ENCODE data around the gene CDK15.

CDK15 gene

GRCh38 chr2:201919308-201919634 lies 112.9 kb downstream of the CDK15 start:
- TF ChIP-seq, protein P1, sequence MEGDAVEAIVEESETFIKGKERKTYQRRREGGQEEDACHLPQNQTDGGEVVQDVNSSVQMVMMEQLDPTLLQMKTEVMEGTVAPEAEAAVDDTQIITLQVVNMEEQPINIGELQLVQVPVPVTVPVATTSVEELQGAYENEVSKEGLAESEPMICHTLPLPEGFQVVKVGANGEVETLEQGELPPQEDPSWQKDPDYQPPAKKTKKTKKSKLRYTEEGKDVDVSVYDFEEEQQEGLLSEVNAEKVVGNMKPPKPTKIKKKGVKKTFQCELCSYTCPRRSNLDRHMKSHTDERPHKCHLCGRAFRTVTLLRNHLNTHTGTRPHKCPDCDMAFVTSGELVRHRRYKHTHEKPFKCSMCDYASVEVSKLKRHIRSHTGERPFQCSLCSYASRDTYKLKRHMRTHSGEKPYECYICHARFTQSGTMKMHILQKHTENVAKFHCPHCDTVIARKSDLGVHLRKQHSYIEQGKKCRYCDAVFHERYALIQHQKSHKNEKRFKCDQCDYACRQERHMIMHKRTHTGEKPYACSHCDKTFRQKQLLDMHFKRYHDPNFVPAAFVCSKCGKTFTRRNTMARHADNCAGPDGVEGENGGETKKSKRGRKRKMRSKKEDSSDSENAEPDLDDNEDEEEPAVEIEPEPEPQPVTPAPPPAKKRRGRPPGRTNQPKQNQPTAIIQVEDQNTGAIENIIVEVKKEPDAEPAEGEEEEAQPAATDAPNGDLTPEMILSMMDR (IDR thresholded peaks at IDR 0.05; ENCODE audit: low read depth, low read length, missing control alignments): no peak
- no peak for DNase-seq (ENCODE audit: low read depth)
- in situ Hi-C loops (cut with HindIII; ENCODE audit: low sequenced_read_pairs): no loop called here
- H3K4me3 ChIP-seq (ENCODE audit: low read depth, low read length): no peak overlapping the region

DNA sequence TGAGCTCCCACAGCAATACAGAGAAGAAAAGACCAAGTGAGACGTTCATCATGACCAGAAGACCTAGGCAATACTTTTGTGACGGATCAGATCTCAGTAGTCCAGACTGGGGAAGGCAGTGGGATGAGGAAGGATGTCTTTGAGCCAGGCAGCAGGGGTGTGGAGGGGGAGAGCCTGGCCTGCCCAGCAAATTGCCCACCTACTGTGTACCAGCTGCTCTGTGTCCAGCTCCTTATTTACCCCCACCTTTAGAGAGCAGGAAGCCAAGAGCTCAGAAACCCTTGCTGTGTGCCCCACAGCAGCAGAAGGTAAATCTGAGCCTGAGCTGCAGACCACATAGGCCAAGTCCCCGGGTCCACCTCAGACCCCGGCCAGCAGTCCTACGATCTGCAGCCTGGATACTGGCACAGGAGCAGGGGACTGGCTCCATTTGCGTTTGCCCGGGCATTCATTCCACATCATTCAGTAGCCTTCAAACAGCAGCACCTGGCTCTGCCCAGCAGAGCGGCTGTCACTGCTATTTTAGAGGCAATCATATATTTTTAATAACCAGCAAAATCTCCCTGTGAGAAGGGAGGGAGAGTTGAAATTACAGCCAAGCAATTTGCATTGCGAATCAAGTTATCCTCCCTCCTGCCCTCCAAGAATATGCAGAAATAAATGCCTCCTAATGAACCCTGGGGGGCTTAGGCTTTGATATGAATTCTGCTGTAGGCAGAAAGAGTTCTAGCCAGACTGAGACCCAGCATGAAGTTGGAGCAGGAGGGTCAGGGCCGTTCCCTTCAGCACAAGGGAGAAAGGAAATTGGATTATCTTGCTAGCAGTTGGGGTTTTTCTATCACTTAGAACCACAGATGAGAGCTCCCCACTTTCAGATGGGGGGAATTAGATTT lies 117.3 kb downstream of the CDK15 start:
- no peak overlapping the region for H3K4me3 ChIP-seq (ENCODE audit: low read depth, low read length)
- DNase-seq (ENCODE audit: low read depth): no peak
- in situ Hi-C loops (cut with HindIII; ENCODE audit: low sequenced_read_pairs): no loop called here
- TF ChIP-seq, protein P1 (IDR thresholded peaks at IDR 0.05; ENCODE audit: low read depth, low read length, missing control alignments): no peak

- in situ Hi-C loops (cut with HindIII; ENCODE audit: low sequenced_read_pairs): no loop called here
- no peak for DNase-seq (ENCODE audit: low read depth)
Observed at GRCh38 chr2:201924453-201924852, 118.1 kb downstream of the CDK15 start.

DNA sequence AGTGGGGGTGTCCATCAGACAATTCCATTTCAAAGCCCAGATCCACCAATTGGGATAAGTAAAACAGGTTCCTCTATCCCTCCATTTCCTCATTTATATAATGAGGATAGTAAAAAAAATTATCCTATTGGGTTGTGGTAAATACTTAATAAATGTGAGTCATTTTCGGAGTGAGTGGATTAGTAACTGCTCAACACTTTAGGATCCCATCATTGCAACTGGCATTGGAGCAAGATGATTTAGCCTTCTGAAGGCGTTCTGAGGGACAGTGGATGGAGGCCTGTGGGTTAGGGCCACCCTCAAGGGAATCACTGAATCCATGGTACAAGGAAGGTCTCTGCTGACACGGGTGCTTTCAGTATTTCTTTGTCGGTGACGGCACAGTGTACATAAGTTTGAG lies 118.7 kb downstream of the CDK15 start:
- in situ Hi-C loops (cut with HindIII; ENCODE audit: low sequenced_read_pairs): no loop called here

More at GRCh38 chr2:201924453-201924852, 118.1 kb downstream of the CDK15 start:
- no peak overlapping the region for H3K4me3 ChIP-seq (ENCODE audit: low read depth, low read length)
- TF ChIP-seq, protein P1 (IDR thresholded peaks at IDR 0.05; ENCODE audit: low read depth, low read length, missing control alignments): no peak

DNA sequence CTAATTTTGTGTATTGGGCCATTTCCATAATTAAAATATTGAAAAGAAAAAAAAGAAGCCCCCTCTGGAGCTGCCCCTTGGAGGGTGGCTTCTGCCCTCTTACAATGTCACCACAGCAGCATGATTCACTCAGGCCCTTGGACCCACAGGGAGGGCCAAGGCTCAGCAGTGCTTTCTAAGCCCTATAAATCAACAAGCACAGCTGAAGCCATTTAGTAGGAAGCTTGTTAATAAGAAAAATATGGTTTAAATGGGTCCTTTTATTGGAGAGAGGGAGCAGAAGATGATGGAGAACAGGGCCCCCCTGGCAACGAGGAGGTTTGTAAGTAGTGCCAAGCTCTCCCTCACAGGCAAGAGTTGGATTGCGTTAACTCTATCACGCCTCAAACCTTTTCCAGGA lies 119.7 kb downstream of the CDK15 start:
- TF ChIP-seq, protein P1 (IDR thresholded peaks at IDR 0.05; ENCODE audit: low read depth, low read length, missing control alignments): no peak
- no peak overlapping the region for H3K4me3 ChIP-seq (ENCODE audit: low read depth, low read length)
- DNase-seq (ENCODE audit: low read depth): no peak
- in situ Hi-C loops (cut with HindIII; ENCODE audit: low sequenced_read_pairs): no loop called here

More for the DNA sequence above, 118.7 kb downstream of the CDK15 start:
- H3K4me3 ChIP-seq (ENCODE audit: low read depth, low read length): no peak overlapping the region
- no peak for DNase-seq (ENCODE audit: low read depth)
- TF ChIP-seq, protein P1 (IDR thresholded peaks at IDR 0.05; ENCODE audit: low read depth, low read length, missing control alignments): no peak

DNA sequence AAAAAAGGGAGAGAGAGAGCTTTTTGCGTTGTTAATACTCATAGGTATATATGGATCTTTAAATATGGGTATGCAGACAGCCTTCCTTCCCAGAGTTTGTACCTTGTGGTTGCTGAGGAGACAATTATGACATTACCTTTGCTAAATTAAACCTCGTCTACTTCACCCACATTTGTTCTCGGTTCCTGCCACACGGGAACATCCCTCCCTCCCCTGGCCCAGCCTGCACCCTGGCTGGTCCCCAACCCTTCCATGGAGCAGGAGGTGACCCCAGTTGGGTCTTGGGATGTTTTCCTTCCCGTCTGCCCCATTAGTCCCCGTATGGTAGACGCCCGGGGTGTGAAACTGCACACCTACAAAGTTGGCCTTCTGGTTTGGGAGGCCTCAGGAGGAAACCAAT lies 122.0 kb downstream of the CDK15 start:
- TF ChIP-seq, protein P1 (IDR thresholded peaks at IDR 0.05; ENCODE audit: low read depth, low read length, missing control alignments): no peak

More for the DNA sequence above, 122.0 kb downstream of the CDK15 start:
- no peak for DNase-seq (ENCODE audit: low read depth)
- no peak overlapping the region for H3K4me3 ChIP-seq (ENCODE audit: low read depth, low read length)
- in situ Hi-C loops (cut with HindIII; ENCODE audit: low sequenced_read_pairs): no loop called here

All from astrocyte of the cerebellum (primary cell).